ENCODE results near the gene P3H2.

DNA sequence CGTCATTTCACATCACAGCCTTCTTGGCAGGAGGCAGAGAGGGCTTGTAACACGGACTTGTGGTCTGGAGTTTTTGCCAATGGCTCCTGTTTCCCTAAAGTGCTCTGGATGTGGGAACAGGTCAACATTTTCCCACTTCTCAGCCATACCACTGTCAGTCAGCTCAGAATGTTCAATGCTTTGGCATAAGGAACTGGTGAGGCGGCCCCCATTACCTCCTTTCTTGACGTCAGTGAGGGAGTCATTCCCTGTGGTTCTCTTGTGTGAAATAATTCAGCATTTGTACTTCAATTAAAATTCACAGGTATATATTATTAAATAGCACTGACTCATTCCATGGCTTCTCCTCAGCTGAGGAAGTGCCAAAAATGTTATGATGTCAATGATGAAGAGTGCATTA, 167.1 kb downstream of the P3H2 start:
- TF ChIP-seq, protein P1, sequence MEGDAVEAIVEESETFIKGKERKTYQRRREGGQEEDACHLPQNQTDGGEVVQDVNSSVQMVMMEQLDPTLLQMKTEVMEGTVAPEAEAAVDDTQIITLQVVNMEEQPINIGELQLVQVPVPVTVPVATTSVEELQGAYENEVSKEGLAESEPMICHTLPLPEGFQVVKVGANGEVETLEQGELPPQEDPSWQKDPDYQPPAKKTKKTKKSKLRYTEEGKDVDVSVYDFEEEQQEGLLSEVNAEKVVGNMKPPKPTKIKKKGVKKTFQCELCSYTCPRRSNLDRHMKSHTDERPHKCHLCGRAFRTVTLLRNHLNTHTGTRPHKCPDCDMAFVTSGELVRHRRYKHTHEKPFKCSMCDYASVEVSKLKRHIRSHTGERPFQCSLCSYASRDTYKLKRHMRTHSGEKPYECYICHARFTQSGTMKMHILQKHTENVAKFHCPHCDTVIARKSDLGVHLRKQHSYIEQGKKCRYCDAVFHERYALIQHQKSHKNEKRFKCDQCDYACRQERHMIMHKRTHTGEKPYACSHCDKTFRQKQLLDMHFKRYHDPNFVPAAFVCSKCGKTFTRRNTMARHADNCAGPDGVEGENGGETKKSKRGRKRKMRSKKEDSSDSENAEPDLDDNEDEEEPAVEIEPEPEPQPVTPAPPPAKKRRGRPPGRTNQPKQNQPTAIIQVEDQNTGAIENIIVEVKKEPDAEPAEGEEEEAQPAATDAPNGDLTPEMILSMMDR (IDR thresholded peaks at IDR 0.05), result no peak
- TF ChIP-seq EZH2 (IDR thresholded peaks at IDR 0.05; ENCODE audit: borderline replicate concordance, insufficient read depth, low read depth, low read length, poor library complexity, severe bottlenecking), result no peak

Data from B cell (primary cell).